Liver (tissue), 9 donors: ENCODE results near the gene DCXR. TPM values are rescaled to one million over a fixed set of nuclear protein-coding genes. Genes with fewer than 3 reads are reported as not detected.
A peak's percentile ranks its signal among the peaks of the same experiment; 100 is the strongest.

Experiments used
- DNase-seq: peaks from one replicate; pipeline ENCODE4 v3.0.0-alpha.2; 2017; ENCODE audit warnings: low spot score
- H3K27ac ChIP-seq, 2 donors: one replicate each; pipeline ENCODE4 v1.7.0; 2013; ENCODE audit warnings: inconsistent platforms in 2 of 2, low read length in 2 of 2, control low read depth in 1 of 2, low read depth in 1 of 2, mild to moderate bottlenecking in 1 of 2
- H3K27me3 ChIP-seq, 4 donors: one replicate each; pipeline versions ENCODE4 v1.6.1 to v1.7.0; 2013; ENCODE audit warnings: low read length in 3 of 4, inconsistent platforms in 1 of 4, mild to moderate bottlenecking in 1 of 4, moderate library complexity in 1 of 4; ENCODE audit not compliant: control insufficient read depth in 4 of 4, insufficient read depth in 4 of 4
- H3K36me3 ChIP-seq, 4 donors: one replicate each; pipeline versions ENCODE4 v1.6.1 to v1.7.0; 2013; ENCODE audit warnings: low read length in 3 of 4, mild to moderate bottlenecking in 3 of 4, low read depth in 1 of 4, moderate library complexity in 1 of 4; ENCODE audit not compliant: control insufficient read depth in 4 of 4, insufficient read depth in 3 of 4
- H3K4me1 ChIP-seq, 4 donors: one replicate each; pipeline versions ENCODE4 v1.6.1 to v1.7.0; 2013; ENCODE audit warnings: low read length in 3 of 4, mild to moderate bottlenecking in 3 of 4, moderate library complexity in 1 of 4; ENCODE audit not compliant: control insufficient read depth in 4 of 4, insufficient read depth in 4 of 4
- H3K4me3 ChIP-seq, 3 donors: one replicate each; pipeline versions ENCODE4 v1.6.1 to v1.7.0; 2013; ENCODE audit warnings: low read length in 3 of 3, control low read depth in 1 of 3, low read depth in 1 of 3, mild to moderate bottlenecking in 1 of 3
- H3K9ac ChIP-seq, 2 donors: one replicate each; pipeline ENCODE4 v1.7.0; 2013; ENCODE audit warnings: low read length in 2 of 2, mild to moderate bottlenecking in 2 of 2, moderate library complexity in 2 of 2, control low read depth in 1 of 2, low read depth in 1 of 2
- H3K9me3 ChIP-seq, 4 donors: one replicate each; pipeline versions ENCODE4 v1.6.1 to v1.7.0; 2013; ENCODE audit warnings: low read length in 3 of 4; ENCODE audit not compliant: control insufficient read depth in 4 of 4
- FOXA1 ChIP-seq: IDR thresholded peaks from 2 replicates; pipeline ENCODE4 v1.6.1; 2016; ENCODE audit warnings: antibody characterized with exemption
- FOXA2 ChIP-seq: IDR thresholded peaks from 2 replicates; pipeline ENCODE4 v1.6.1; 2016; ENCODE audit warnings: antibody characterized with exemption
- GABPA ChIP-seq, 2 donors: IDR thresholded peaks in 1 of 2; conservative IDR thresholded peaks in 1 of 2; 2 replicates each; pipeline ENCODE4 v1.6.1; 2016; ENCODE audit warnings: antibody characterized with exemption in 2 of 2, mild to moderate bottlenecking in 1 of 2, moderate library complexity in 1 of 2
- HNF4A ChIP-seq, 2 donors: conservative IDR thresholded peaks; 2 replicates each; pipeline ENCODE4 v1.6.1; 2016; ENCODE audit warnings: antibody characterized with exemption in 2 of 2, mild to moderate bottlenecking in 2 of 2
- HNF4G ChIP-seq: IDR thresholded peaks from 2 replicates; pipeline ENCODE4 v1.6.1; 2016; ENCODE audit warnings: antibody characterized with exemption
- MAX ChIP-seq: IDR thresholded peaks from 2 replicates; pipeline ENCODE4 v1.6.1; 2016; ENCODE audit warnings: antibody characterized with exemption
- RAD21 ChIP-seq, 2 donors: IDR thresholded peaks; 2 replicates each; pipeline ENCODE4 v1.6.1; 2016; ENCODE audit warnings: antibody characterized with exemption in 2 of 2, mild to moderate bottlenecking in 2 of 2
- REST ChIP-seq: IDR thresholded peaks from 2 replicates; pipeline ENCODE4 v1.6.1; 2016; ENCODE audit warnings: antibody characterized with exemption, mild to moderate bottlenecking
- RXRA ChIP-seq, 2 donors: IDR thresholded peaks; 2 replicates each; pipeline ENCODE4 v1.6.1; 2017 to 2018; ENCODE audit warnings: antibody characterized with exemption in 2 of 2, mild to moderate bottlenecking in 1 of 2
- TAF1 ChIP-seq: conservative IDR thresholded peaks from 2 replicates; pipeline ENCODE4 v1.6.1; 2016; ENCODE audit warnings: antibody characterized with exemption, mild to moderate bottlenecking
- YY1 ChIP-seq: IDR thresholded peaks from 2 replicates; pipeline ENCODE4 v1.6.1; 2016; ENCODE audit warnings: antibody characterized with exemption, mild to moderate bottlenecking
- ZBTB33 ChIP-seq: IDR thresholded peaks from 2 replicates; pipeline ENCODE4 v1.6.1; 2016; ENCODE audit warnings: antibody characterized with exemption
- WGBS: extraction: QIAGEN DNeasy Blood & Tissue Kit; methylation state at CpG from one replicate; pipeline ENCODE4 v1.1.7; 2013; 5-methylcytosine and 5-hydroxymethylcytosine counted together
- polyA plus RNA-seq, 2 donors: library from polyadenylated mRNA; stranded (reverse) in 1 of 2; unstranded in 1 of 2; fragments of 200-250 nt in 1 of 2; fragments of >200 nt in 1 of 2; fragmentation: Nextera tagmentation in 1 of 2; extraction: Ambion mirVana in 1 of 2; gene quantifications; one replicate each; pipeline versions ENCODE4 v1.2.1 to v1.2.3, GENCODE V29; 2013 to 2015
- total RNA-seq, 2 donors: library from RNA; depleted of rRNA; stranded (reverse); fragments of >200 nt; gene quantifications; one replicate each; pipeline ENCODE4 v1.2.3, GENCODE V29; 2014
- donor health status: healthy.
- donor health status: healthy.
- donor health status: healthy.
- donor health status: healthy.
- donor health status: healthy.

DCXR gene
- total and polyA plus RNA-seq, 4 donors = 58.6 to 1,190 (median 585) TPM

GRCh38 chr17:82084373-82085030 lies 47.0 kb upstream of the DCXR start:
- TF ChIP-seq ZBTB33 (no peak), TAF1 (no peak), REST (no peak)
- no peaks in the 10 kb centered on the region for H3K9me3 ChIP-seq
- H3K4me1 ChIP-seq = peaks cover 0 to 19% (median 7%) of the 10 kb centered on the region in 4 donors
- H3K27me3 ChIP-seq = no peaks in the 10 kb centered on the region
- WGBS = 93% methylated on average over 31 of the region's 31 CpGs
- H3K4me3 ChIP-seq = no peak overlapping the region
- peaks cover 44 to 86% (median 66%) of the 10 kb centered on the region in 4 donors for H3K36me3 ChIP-seq
- H3K27ac ChIP-seq = no peak overlapping the region
- DNase-seq = no peak
- H3K9ac ChIP-seq = no peak overlapping the region

- TF ChIP-seq FOXA2 (no peak), TAF1 (no peak), YY1 (no peak), FOXA1 (no peak), RAD21 (IDR thresholded peaks at IDR 0.05) (no peak), HNF4A (conservative IDR thresholded peaks at IDR 0.05) (no peak), GABPA (IDR thresholded peaks at IDR 0.05 in 1 of 2, conservative IDR thresholded peaks at IDR 0.05 in 1 of 2) (no peak)
- Histone ChIP-seq H3K9ac (no peak overlapping the region), H3K9me3 (no peaks in the 10 kb centered on the region), H3K27ac (peak overlapping the region in 1 of 2 donors; percentile 28), H3K36me3 (peaks cover 45 to 82% (median 67%) of the 10 kb centered on the region in 4 donors), H3K27me3 (no peaks in the 10 kb centered on the region), H3K4me3 (no peak overlapping the region), H3K4me1 (peaks cover 0 to 15% (median 7%) of the 10 kb centered on the region in 4 donors)
- 85% methylated on average over 55 of the region's 55 CpGs for WGBS
- no peak for DNase-seq
Observed at GRCh38 chr17:82083533-82084359, 46.2 kb upstream of the DCXR start.

- Histone ChIP-seq H3K27me3 (no peaks in the 10 kb centered on the region), H3K4me1 (peaks cover 0 to 15% (median 4%) of the 10 kb centered on the region in 4 donors), H3K27ac (no peak overlapping the region), H3K36me3 (peaks cover 37 to 76% (median 63%) of the 10 kb centered on the region in 4 donors), H3K9me3 (no peaks in the 10 kb centered on the region), H3K9ac (no peak overlapping the region), H3K4me3 (no peak overlapping the region)
- no peak for DNase-seq
- TF ChIP-seq RAD21 (IDR thresholded peaks at IDR 0.05) = no peak
- no peak for TF ChIP-seq MAX
- no peak for TF ChIP-seq RXRA (IDR thresholded peaks at IDR 0.05)
- TF ChIP-seq HNF4G = no peak
- 95% methylated on average over 24 of the region's 24 CpGs for WGBS
Observed at GRCh38 chr17:82083009-82083408, 45.5 kb upstream of the DCXR start.
